HG02852 (cell line): ENCODE results near the gene RPL39L.

Experiments used
- ATAC-seq: cut with Tn5 transposase; IDR thresholded peaks from one replicate; pipeline ENCODE4 v1.9.1; 2021; ENCODE audit warnings: mild to moderate bottlenecking, moderate library complexity; ENCODE audit not compliant: unreplicated experiment

RPL39L gene

GRCh38 chr3:187101184-187102072 lies 37.9 kb downstream of the RPL39L start:
- no peak for ATAC-seq

- no peak for ATAC-seq
Measured at GRCh38 chr3:187098923-187099512, 40.3 kb downstream of the RPL39L start.

GRCh38 chr3:187093320-187093719 lies 46.0 kb downstream of the RPL39L start:
- no peak for ATAC-seq

- ATAC-seq = no peak
Measured at GRCh38 chr3:187088701-187089100, 50.6 kb downstream of the RPL39L start.

GRCh38 chr3:187086831-187087230 lies 52.5 kb downstream of the RPL39L start:
- ATAC-seq = no peak

- no peak for ATAC-seq
Measured at GRCh38 chr3:187085933-187086332, 53.4 kb downstream of the RPL39L start.

GRCh38 chr3:187085021-187085666 lies 54.2 kb downstream of the RPL39L start:
- no peak for ATAC-seq

- no peak for ATAC-seq
Measured at GRCh38 chr3:187084580-187084979, 54.7 kb downstream of the RPL39L start.

- ATAC-seq = no peak
Measured at GRCh38 chr3:187084126-187084525, 55.2 kb downstream of the RPL39L start.

- no peak for ATAC-seq
Measured at GRCh38 chr3:187082758-187083375, 56.4 kb downstream of the RPL39L start.

GRCh38 chr3:187080799-187081450 lies 58.4 kb downstream of the RPL39L start:
- ATAC-seq = no peak

GRCh38 chr3:187079090-187080022 lies 59.9 kb downstream of the RPL39L start:
- ATAC-seq = no peak

GRCh38 chr3:187077537-187077936 lies 61.8 kb downstream of the RPL39L start:
- ATAC-seq = no peak

- no peak for ATAC-seq
Measured at GRCh38 chr3:187077085-187077484, 62.2 kb downstream of the RPL39L start.

GRCh38 chr3:187076297-187076696 lies 63.0 kb downstream of the RPL39L start:
- ATAC-seq = no peak

- ATAC-seq = no peak
Measured at GRCh38 chr3:187074846-187075245, 64.5 kb downstream of the RPL39L start.

GRCh38 chr3:187073581-187074098 lies 65.7 kb downstream of the RPL39L start:
- no peak for ATAC-seq

- no peak for ATAC-seq
Measured at GRCh38 chr3:187072511-187072910, 66.8 kb downstream of the RPL39L start.

GRCh38 chr3:187072102-187072501 lies 67.2 kb downstream of the RPL39L start:
- no peak for ATAC-seq
